Femur (tissue), 1 donor: ENCODE results near the gene NUB1.

ENCODE experiments used
- DNase-seq: peaks from one replicate; pipeline ENCODE4 v3.0.0-alpha.2; 2017

The NUB1 gene

DNA sequence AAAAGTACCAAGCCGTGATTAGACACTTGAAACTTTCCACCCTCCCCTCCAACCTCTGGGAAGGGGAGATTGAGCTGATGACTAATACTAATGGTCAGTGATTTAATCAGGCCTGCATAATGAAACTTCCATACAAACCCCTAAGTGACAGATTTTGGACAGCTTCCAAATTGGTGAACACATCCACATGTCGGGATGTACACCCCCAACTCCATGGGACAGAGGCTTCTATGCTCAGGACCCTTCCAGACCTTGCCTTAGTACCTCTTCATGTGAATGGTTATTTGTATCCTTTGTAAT lies 4.8 kb downstream of the NUB1 start:
- no peak for DNase-seq

DNA sequence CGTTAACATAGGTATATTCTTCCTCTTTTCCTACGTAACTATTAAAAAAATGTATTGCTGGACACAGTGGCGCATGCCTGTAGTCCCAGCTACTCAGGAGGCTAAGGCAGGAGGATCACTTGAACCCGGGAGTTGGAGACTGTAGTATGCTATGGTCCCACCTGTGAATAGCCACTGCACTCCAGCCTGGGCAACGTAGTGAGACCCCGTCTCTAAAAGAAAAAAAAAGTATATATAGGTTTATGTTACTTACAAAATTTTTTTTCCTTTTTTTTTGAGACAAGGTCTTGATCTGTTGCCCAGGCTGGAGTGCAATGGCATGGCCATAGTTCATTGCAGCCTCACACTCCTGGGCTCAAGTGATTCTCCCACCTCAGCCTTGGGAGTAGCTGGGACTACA lies 5.6 kb downstream of the NUB1 start:
- no peak for DNase-seq

DNA sequence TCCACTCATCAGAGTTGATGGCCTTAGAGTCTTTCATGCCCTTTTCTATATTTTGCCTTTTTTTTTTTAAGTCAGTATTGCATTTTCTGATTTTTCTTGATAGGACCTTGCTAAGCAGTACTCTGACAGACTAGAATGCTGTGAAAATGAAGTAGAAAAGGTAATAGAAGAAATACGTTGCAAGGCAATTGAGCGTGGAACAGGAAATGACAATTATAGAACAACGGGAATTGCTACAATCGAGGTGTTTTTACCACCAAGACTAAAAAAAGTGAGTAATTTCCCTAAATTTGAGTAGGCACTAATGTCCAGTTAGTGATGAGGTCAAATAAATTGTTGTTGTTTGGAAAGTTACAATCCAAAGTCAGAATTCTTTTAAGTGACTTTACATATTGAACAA lies 7.4 kb downstream of the NUB1 start:
- DNase-seq: no peak

DNA sequence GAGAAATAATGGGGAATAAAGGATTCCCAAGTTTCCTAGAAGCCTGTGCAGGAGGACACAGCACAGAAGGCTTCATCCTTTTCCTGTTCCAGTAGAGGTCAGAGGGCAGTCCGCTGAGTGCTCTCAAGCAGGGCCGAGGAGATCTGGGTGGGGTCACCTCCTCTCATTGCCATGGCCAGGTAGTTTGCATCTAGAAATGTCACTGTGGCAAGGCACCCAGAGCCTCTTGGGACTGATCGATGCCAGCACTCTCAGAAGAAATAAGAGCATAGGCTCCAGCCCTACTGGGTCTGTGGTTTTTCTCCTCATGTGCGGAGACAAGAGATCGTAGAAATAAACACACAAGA lies 7.9 kb downstream of the NUB1 start:
- no peak for DNase-seq

DNA sequence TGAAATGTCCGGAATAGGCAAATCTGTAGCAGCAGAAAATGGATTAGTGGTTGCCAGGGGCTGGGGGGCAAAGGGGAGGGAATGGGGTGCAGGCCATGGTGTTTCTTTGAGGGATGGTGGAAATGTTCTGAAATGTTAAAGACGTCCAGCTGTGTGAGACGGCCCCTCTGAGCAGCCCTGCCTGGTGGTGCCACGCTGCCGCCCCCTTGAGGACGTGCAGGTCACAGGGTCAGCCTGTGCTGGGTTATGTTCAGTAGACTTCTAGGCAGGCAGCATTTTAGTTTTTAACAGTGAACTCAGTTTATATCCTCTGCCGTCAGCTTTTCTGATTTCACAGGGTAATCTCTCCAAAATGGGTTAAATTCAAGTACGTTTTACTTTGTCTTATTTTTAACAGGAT lies 9.4 kb downstream of the NUB1 start:
- DNase-seq: no peak

DNA sequence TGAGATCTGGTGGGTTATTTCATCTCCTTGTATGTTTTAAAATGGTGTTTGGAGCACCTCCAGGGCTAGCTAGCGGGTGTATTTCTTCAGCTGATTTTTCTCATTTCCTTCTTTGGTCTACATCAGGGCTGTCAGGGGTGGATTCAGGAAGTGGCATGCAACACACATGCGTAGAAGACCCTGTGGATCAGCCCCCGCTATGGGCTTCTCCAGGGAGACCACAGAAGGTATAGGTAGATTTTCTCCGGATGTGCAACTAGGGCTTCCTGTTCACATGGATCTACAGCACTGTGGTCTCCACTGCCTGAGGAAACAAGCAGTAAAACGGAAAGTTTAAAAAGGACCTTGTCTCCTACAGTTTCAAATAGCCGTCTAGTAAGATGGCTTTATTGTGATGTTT lies 10.4 kb downstream of the NUB1 start:
- no peak for DNase-seq

DNA sequence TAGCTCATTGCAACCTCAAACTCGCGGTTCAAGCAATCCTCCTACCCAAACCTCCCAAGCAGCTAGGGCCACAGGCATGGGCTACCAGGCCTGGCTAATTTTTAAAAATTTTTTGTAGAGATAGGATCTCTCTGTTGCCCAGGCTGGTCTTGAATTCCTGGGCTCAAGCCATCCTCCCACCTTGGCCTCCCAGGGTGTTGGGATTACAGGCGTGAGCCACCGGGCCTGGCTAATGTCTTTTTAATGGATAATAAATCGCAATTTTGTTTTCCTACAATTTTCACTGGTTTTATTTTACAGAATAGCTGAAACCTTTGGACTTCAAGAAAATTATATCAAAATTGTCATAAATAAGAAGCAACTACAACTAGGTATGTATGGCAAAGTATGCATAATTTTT lies 10.9 kb downstream of the NUB1 start:
- no peak for DNase-seq

DNA sequence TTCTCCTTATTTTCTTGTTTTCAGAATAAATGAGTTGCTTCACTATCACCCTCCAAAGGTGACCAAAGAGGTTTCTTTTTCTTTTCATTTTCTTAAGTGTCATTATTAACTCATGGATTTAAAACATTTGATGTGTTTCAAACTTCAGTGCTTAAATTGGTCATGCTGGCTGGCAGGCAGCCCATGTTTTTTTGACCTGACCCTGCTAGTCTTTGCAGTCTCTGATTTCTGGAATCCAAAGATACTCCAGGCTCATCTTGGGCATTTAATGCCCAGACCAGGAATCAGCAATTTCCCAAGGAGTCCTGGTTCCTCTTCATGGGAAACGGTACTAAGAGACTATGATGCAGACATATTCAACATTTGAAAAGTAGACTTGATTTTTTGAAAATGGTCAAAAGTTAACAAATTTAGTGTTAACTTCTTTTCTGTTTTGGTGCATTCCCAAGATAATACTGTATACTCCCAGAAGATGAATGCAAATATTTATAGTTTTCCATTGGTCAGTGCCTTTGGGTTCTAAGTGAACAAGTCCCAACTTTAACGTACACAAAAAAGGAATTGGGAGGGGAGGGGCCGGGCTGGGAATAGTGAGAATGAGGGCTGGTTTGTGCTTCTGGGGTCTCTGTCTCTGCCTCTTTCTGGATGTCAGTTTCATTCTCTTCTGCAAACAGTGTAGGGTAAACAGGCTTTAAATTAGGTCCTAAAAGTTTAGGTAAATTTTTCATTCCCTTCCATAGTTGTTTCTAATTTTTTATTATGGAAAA lies 19.8 kb downstream of the NUB1 start:
- DNase-seq: no peak

DNA sequence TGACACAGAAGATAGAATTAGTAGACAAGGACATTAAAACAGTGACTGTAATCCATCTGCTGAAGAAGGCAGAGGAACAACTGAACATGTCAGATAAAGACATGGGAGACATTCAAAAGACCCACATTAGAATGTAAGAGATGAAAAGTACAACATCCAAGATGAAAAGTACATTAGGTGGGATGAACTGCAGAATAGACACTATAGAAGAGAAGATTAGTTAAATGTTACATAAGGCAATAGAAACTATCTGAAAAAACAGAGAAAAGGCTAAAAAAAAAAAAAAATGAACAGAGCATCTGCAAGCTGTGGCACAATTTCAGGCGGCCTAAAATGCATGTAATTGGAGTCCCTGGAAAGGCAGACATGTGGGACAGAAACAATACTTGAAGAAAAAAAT lies 21.6 kb downstream of the NUB1 start:
- no peak for DNase-seq

DNA sequence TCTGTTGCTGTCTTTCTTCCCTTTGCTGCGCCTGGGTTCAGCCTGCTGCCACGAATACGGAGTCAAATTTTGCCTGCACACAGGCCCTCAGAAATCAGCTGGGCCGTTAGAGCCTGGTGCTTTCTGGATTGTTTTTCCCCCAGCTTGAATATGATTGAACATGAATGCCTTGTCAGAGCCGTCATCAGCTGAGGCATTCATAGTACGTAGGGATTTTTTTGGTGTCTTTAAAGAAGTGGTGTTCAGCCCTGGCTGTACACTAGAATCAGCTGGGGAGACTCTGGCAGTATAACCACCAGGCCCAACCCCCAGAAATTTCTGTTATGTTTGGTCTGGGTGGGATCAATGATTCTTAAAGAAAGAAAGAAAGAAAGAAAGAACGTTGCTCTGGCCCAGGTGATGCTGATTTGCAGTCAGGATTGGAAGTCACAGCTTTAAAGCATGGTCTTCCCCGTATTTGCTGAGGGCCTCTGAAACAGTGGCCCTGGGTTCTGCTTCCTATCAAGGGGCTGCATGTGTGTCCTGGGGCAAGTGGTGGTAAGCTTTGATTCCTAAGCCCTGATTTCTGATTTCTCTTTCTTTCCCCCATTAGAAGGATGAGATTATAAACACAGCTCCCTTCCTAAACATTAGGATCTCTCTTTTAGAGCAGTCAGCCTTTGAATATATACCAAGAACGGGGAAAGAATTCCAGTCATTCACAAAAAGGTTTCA lies 24.7 kb downstream of the NUB1 start:
- DNase-seq: no peak

DNA sequence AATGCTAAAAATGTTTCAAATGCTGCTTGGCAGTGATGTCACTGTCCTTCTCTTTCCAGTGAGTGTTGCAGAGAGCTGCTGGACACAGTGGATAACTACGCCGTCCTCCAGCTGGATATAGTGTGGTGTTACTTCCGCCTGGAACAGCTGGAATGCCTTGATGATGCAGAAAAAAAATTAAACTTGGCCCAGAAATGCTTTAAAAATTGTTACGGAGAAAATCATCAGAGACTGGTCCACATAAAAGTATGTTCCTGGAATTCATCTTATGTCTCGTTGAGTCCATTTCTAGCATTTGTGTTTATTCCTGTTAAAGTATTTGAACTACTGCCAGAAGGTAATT lies 25.2 kb downstream of the NUB1 start:
- DNase-seq: peak; percentile 78

DNA sequence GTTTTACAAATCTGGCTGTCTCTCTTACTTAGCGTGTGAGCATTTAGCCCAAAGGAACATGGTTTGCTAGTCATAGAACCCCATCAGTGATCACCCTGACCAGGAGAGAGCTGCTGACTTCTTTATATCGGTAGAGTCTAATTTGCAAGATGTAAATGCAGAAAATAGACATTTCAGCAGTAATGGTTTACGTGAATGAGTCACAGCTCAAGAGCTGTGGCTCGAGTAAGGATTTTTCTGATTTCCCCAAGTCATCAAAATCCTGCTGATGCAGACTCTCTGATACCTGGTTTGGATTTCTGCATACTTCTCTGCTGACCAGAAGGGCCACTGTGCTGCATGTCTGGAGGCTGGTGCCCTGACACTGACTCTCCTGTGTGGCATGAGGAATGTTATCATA lies 25.7 kb downstream of the NUB1 start:
- no peak for DNase-seq

DNA sequence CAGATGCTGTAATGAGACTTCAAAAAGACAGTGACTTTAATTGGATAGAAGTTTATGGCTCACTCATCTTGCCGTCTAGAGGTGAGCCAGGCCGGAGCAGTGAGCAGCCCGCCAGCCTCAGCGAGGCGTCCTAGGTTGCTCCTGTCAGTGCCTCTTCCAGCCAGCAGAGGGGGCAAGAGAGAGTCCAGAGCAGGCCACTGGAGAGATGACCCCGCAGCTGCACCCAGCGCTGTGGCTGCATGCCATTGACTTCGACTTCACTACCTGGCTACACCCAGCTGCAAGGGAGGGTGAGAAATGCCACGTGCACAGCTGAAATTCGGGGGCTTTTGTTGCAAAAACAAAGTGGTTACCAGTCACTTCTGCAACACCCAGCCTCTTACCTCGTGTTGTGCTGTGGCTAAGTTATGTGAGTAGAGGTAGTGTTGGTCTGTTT lies 26.5 kb downstream of the NUB1 start:
- peak; percentile 88 for DNase-seq

DNA sequence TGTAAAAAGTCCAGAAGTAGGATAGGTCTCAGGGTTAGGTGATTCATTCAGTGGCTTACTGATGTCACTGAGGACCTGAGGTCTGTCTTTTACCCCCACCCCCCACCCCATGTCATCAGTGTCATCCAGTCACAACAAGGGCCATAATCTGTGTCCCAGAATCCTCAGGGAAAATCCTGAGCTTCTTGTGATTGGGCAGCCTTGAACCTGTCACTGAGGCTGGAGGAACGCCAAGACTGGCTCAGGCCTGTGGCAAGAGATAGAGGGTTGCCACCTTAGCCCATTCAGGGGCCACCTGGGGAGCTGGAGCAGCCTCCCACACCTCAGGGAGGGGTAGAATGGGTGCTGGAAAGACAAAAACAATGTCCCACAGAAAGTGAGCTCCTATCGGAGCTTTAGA lies 29.7 kb downstream of the NUB1 start:
- no peak for DNase-seq

DNA sequence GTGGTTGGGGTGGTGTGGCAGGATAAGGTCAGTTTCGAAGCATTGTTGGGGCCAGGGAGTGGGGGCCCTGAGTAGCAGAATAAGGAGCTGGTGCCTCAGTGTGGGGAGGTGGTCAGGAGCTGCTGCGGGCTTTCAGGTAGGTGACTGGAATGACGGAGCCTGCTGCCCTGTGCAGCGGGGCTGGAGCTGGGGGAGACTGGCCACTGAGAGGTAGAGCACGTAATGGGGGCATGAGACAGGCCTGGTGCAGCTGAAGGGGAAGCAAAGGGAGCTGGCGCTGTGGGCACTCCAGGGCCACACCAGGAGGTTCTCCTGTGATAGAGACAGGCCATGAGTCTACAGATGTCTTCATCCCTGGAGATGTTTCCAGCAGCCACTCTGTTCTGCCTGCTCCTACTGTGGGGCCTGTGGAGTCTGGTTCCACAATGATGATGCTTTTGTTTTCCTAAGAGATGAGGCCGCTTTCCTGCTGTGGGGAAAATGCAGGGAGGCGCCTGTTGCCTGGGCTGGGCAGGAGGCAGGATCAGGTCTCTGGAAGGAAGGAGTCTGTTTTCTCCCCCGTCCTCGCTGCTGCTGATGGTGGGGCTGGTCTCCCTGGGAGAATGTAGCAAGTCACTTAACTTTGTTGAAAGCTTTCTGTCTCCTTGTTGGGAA lies 31.1 kb downstream of the NUB1 start:
- no peak for DNase-seq

DNA sequence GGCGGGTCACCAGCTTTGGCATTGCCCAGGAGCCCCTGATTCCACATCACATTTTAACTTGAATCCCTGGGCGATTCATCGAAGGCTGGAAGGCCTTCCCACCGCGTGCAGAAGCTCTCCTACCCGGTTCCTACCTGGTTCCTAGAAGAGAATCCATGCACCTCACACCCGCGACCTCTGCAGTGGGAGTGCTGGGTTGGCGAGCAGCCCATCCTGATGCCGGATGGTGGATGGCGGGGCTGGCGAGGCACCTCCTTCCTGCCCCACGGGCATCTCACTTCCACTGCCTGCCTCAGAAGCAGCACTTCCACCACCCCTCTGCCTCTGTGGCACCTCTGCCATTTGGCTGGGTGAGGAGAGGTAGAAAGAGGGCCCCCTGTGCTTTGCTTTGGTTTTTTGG lies 32.0 kb downstream of the NUB1 start:
- no peak for DNase-seq

DNA sequence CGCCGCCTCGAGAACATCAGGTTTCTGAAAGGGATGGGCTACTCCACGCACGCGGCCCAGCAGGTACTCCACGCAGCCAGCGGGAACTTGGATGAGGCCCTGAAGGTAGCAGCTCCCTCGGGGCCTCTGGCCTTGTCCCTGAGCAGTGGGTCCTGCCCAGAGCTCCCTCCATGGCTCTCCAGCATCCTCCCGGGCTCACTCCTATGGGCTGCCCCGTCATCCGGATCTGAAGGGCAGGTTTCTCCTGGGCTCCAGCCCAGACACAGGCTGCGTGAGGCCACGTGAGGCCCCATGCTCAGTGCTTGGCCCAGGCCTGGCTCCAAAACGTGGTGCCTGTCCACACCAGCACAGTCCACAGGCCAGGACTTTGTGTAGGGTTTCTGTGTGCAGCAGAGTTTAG lies 32.5 kb downstream of the NUB1 start:
- DNase-seq: no peak

DNA sequence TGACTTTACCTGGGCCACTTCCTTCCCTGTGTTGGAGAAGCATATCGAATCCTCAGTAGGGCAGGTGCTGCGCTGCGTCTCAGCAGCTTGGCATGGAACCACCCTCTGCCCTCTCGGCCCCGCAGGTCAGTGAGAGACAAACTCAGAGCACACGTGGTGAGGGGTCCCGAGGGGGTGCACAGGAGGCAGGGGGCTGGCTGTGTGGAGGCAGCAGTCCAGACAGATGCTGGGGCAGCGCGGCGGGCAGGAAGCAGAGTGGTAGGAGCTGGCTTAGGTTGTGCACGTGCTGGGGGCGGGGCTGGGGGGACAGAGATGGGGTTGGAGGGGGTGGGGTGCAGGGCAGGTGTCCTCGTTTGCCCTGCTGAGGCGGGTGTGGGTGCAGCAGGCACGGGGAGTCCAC lies 33.1 kb downstream of the NUB1 start:
- DNase-seq: no peak

DNA sequence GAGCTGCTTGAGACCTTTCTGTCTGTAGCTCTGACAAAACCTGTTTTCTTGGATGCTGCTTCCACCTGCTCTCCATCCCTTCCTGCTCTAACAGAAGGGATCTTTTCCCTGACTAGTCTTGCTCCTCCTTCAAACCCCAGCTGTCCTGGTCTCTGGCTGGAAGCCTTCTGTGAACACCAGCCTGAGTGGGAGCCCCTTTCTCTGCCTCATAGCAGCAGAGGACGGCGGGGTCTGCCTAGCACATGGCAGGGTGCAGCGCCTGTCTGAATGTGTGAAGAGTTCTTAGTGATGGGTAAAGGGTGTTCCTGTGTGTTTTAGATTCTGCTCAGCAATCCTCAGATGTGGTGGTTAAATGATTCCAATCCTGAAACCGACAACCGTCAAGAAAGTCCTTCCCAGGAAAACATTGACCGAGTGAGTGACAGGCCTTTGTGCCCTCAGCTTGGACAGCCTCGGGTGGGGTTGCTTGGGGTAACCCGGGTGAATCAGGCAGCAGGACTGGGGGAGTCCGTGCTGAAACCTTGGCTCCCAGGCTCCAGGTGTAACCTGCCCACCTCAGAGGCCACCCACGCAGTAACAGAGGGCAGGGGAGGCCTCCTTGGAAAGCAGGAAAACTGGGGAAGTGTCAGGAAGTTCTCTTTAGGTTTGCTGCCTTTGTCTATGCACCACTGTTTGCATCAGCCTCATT lies 34.1 kb downstream of the NUB1 start:
- no peak for DNase-seq

DNA sequence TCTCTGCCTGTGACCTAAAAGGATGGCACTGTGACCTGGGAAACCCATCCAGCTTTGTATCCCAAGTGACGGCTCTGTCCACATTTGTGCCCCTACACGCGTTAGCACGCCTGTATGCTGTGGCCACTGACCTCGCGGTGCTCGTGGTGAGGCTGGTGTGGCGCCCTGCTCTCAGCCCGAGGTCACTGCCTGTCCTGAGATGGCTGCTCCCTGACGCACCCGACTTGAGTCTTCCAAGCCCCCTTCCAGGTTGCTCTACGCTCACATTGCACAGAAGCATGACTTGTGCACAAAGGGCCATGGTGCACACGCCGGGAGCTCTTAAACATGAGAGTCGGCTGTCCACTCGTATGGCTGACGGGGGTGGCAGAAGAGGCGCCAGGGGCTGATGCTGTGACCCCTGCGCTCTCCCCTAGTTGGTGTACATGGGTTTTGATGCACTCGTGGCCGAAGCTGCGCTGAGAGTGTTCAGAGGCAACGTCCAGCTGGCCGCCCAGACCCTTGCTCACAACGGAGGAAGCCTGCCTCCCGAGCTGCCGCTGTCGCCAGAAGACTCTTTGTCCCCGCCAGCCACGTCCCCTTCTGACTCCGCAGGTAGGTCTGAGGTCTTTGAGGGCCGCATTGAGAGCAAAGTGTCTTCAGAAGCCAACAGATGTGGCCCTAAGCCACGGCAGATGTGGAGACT lies 34.7 kb downstream of the NUB1 start:
- no peak for DNase-seq

DNA sequence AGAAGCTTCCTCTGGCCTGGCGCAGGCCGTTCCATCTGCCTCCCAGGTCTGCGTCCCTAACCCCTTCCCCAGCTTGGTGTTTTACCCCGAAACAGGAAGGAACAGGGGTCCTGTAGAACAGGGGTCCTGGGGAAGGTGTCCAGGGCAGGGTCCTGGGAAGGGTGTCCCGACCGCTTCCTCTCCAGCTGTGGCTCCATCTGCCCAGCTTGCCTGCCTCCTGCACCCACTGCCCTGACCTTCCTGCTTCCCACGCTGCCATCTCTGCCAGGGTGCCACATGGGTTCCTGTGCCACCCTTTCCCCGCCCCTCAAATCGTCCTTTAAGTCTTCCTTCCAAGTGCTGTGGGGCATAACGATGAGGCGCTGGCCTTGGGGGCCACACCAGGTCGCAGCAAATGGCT lies 35.8 kb downstream of the NUB1 start:
- no peak for DNase-seq

DNA sequence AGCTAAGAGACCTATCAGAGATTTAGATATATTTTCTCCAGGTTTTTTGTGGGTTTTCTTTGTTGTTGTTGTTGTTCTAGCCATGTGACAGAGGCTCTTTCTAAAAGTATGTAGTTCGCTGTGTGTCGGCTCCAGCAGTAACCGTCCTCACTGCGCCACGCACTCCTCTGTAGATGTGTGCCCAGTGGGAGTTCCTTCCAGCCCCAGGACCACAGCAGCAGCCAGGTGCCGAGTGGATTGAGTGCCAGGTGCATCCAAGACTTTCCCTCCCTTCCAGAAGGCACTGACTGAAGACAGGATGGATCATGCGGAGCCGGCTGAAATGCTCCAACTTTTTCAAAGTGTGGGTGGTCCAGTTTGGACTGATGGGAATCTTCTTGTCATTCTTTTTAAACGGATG lies 36.4 kb downstream of the NUB1 start:
- DNase-seq: no peak

DNA sequence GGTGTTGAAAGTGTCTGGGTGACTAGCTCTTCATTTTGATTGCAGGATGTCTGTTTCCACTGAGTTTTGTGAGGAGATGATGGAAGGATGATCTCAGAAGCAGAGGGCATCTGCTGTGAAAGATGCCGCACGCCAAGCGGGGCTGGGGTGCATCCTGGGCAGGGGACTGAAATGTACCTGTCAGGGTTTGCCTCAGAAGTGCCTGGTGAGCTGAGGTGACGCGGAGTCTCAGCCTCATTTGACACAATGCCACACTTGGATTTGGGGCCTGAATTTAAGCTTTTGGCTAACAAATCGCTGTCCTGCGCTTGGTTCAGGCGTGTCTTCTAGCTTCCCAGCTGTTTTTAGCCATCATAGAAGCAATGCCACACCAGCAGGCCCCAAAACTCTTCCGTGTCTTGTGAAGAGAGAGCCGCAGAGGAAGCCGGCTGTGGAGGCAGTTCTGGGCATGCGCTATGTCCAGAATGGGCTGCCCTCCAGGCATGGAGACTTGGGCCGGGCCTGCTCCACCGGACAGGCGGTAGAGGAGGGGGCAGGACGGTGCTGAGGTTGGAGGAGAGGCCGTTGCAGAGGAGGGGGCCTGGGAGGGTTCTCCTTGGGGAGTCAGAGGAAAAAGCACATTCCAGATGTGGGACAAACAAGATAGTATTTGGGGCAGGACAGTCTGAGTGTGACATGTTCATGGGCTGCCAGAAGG lies 37.0 kb downstream of the NUB1 start:
- no peak for DNase-seq
